HFF-Myc (cell line): ENCODE measurements around the gene SMYD3.
"Not testable (repeated sequence)": the region's sequence is repeated elsewhere in the genome, so short reads cannot be mapped to it uniquely, and the experiment has no call there.

Source experiments
- DNase-seq: peaks from one replicate; pipeline ENCODE4 v3.0.0-alpha.2; 2011; ENCODE audit warnings: low read depth; ENCODE audit errors: extremely low read depth
- H3K4me3 ChIP-seq: replicated peaks from 2 replicates; pipeline ENCODE4 v1.5.1; 2011; ENCODE audit warnings: low read depth, mild to moderate bottlenecking, control low read depth, low read length
- TF ChIP-seq, protein P1 (sequence below): IDR thresholded peaks from 2 replicates; pipeline ENCODE4 v1.5.1; 2012; ENCODE audit warnings: mild to moderate bottlenecking, low read depth, low read length, control low read depth; ENCODE audit errors: missing control alignments

The SMYD3 gene

DNA sequence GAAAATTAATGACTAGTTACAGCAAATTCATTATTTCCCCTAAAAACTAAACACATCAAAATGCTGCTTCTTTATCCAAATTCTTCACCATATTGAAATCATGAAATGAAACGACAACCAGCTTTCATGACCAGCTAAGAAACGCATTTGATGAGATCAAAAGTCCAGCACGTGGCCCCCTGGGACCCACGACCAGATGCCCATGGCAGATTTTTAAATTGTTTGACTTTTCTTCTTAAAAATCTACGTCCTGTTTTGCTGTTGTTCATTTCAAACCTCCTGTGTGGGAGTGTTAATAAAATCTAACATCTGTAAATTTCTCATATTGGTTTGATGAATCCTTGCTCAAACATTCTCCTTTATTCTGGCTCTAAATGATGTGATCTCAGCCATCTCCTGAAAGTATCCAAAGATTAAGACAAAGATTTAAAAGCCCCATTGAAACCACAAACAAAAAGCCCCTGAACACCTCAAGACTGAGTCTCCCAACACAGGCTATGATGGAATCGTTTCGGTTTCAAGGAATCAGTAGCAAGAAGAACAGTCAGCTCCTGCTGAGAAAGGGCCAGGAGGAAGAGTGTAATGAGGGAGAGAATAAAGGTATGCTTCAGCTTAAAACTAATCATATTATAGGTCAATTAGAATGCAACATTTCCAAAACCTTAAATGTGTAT is 523.6 kb downstream of the SMYD3 start:
- no peak overlapping the region for H3K4me3 ChIP-seq
- TF ChIP-seq, protein P1, sequence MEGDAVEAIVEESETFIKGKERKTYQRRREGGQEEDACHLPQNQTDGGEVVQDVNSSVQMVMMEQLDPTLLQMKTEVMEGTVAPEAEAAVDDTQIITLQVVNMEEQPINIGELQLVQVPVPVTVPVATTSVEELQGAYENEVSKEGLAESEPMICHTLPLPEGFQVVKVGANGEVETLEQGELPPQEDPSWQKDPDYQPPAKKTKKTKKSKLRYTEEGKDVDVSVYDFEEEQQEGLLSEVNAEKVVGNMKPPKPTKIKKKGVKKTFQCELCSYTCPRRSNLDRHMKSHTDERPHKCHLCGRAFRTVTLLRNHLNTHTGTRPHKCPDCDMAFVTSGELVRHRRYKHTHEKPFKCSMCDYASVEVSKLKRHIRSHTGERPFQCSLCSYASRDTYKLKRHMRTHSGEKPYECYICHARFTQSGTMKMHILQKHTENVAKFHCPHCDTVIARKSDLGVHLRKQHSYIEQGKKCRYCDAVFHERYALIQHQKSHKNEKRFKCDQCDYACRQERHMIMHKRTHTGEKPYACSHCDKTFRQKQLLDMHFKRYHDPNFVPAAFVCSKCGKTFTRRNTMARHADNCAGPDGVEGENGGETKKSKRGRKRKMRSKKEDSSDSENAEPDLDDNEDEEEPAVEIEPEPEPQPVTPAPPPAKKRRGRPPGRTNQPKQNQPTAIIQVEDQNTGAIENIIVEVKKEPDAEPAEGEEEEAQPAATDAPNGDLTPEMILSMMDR: no peak
- DNase-seq: no peak

DNA sequence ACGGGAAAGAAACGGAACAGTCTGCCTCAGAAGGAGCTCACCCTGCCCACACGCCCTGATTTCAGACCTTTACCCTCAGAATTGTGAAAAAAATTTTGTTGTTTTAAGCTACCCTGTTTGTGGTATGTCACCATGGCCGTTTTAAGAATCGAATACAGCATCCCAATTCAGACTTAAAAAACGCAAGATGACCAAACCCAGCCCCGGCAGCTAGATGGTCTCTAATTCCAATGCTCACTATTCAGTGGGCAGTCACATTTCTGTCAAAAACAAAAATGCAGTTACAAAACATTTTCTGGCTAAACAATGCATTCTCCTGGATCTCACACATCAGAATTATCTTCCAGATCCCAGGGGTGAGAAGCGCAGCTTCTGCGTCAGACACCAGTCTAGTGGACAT is 527.5 kb downstream of the SMYD3 start:
- H3K4me3 ChIP-seq: no peak overlapping the region
- DNase-seq: no peak
- TF ChIP-seq, protein P1: no peak

DNA sequence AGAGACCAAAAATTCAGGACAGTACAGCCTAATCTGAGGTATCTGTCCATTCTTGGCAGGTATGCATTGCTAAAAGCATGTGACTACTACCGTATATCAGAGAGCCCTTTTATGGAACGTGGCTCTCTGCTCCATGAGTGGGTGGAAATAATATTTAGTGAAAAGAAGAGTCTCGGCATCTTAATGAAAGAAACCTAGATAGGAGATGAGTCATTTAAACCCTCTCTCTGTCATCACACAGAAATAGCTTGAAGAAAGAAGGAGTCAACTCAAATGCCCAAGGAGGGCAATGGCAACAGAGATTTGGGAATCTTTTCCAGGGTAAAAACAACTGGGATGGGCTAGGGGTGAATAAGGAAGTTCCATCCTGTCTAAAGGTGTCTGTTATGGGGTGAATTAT is 528.2 kb downstream of the SMYD3 start:
- no peak for DNase-seq
- no peak overlapping the region for H3K4me3 ChIP-seq
- TF ChIP-seq, protein P1: no peak

DNA sequence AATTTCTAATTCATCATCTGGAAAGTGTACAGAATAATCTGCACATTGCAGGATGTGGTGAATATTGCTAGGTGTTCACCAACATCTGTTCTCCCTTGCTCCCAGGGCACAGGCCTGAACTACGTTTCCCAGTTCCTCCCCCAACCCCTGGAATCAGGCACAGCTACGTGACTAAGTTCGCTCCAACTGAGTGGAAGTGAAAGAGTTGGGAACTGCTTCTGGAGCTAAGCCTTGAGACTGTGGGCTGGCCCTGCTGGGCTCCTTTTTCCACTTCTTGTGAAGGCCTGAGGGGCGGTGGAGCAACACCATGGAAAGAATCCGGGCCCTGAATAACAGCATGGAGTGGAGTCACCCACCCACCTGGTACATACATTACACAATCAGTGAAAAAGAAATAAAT is 534.6 kb downstream of the SMYD3 start:
- H3K4me3 ChIP-seq: no peak overlapping the region
- peak; percentile 69 for DNase-seq
- TF ChIP-seq, protein P1: no peak

DNA sequence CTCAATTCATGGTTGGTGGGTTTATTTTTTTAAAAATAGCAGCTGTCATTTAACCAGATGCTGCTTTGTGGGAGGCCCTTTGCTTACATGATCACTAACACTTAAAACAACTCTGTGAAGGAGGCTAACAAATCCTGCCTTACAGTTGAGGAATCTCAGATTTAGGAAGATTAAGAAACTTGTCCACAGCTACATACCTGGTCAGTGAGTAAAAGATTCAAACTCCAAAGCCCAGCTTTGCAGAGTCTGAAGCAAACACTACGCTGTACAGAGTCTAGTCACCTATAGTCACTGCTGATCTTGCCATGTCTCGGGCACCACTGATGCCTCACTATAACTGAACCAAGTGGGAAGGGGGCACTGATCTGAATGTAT is 535.4 kb downstream of the SMYD3 start:
- DNase-seq: no peak
- TF ChIP-seq, protein P1: no peak
- H3K4me3 ChIP-seq: no peak overlapping the region

DNA sequence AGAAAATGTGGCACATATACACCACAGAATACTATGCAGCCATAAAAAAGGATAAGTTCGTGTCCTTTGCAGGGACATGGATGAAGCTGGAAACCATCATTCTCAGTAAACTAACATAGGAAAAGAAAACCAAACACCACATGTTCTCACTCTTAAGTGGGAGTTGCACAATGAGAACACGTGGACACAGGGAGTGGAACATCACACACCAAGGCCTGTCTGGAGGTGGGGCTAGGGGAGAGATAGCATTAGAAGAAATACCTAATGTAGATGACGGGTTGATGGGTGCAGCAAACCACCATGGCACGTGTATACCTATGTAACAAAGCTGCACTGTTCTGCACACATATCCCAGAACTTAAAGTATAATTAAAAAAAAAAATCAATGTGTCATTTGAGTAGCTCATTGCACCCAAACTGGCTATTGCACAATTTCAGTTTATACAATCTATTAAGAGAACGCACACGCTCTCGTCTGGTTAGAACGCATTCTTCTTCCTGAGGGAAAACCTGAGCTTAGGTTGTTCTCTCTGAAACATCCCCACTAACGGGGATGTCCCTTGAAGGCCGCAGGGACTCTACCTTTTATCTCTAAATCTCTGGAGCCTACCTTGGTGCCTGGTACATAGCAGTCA is 535.9 kb downstream of the SMYD3 start:
- not testable (repeated sequence) for DNase-seq, H3K4me3 ChIP-seq

DNA sequence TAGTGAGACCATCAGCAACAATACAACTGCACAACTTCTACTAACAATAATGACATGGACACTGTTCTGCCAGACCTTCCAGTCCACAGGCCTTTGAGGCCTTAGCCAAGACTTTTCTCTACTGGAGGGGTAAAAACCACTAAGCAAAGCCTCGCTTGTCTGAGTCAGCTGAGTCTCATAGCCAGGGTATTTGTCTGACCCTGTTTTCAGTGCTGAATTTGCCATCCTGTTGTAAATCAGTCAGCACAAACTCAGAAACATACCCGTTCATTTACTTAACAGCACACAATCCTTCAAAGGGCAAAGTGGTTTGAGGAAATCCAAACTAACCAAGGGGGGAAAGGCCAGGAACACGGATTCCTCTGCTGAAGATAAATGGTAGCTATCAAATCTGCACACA is 537.8 kb downstream of the SMYD3 start:
- TF ChIP-seq, protein P1: no peak
- H3K4me3 ChIP-seq: no peak overlapping the region
- DNase-seq: peak; percentile 95
